NCI-H69 (cell line): ENCODE data around the gene CEP95.

Source experiments
- DNase-seq: peaks from one replicate; lab custom pipeline; 2025; lab: John Stamatoyannopoulos, UW

The CEP95 gene

GRCh38 chr17:64496786-64497564, 9.8 kb upstream of the CEP95 start, which contains the start of gene POLG2:
Gene POLG2, minus strand, starts transcription at chr17:64497054. Its CDS starts 86 bp downstream, at chr17:64496968.
- peak; percentile 97 for DNase-seq

GRCh38 chr17:64497565-64498035, 9.2 kb upstream of the CEP95 start:
- DNase-seq = peak; percentile 47

GRCh38 chr17:64498308-64499203, 8.2 kb upstream of the CEP95 start:
- DNase-seq = peak; percentile 14

- DNase-seq = no peak
Observed at GRCh38 chr17:64499805-64500486, 6.8 kb upstream of the CEP95 start.

GRCh38 chr17:64500487-64500859, 6.3 kb upstream of the CEP95 start:
- no peak for DNase-seq

- no peak for DNase-seq
Observed at GRCh38 chr17:64500862-64501765, 5.7 kb upstream of the CEP95 start.

GRCh38 chr17:64502021-64502420, 4.8 kb upstream of the CEP95 start:
- no peak for DNase-seq

GRCh38 chr17:64502809-64503208, 4.0 kb upstream of the CEP95 start:
- DNase-seq = no peak

GRCh38 chr17:64503341-64503740, 3.4 kb upstream of the CEP95 start:
- DNase-seq = no peak

GRCh38 chr17:64503821-64504768, 2.7 kb upstream of the CEP95 start:
- DNase-seq = no peak

- DNase-seq = no peak
Observed at GRCh38 chr17:64504769-64505339, 1.9 kb upstream of the CEP95 start.

GRCh38 chr17:64505340-64506200, 1.2 kb upstream of the CEP95 start:
- peak; percentile 93 for DNase-seq

- DNase-seq = peak; percentile 99
Observed at GRCh38 chr17:64506201-64506575, 589 bp upstream of the CEP95 start, which contains the start of gene DDX5. Gene DDX5, minus strand, starts transcription at chr17:64506289. Its CDS starts 170 bp downstream, at chr17:64506119.

GRCh38 chr17:64507413-64507782, 621 bp downstream of the CEP95 start:
- DNase-seq = peak; percentile 88

- no peak for DNase-seq
Observed at GRCh38 chr17:64508683-64509082, 1.9 kb downstream of the CEP95 start.

- no peak for DNase-seq
Observed at GRCh38 chr17:64509179-64509578, 2.4 kb downstream of the CEP95 start.

- no peak for DNase-seq
Observed at GRCh38 chr17:64515419-64515818, 8.6 kb downstream of the CEP95 start.

GRCh38 chr17:64515829-64516228, 9.1 kb downstream of the CEP95 start:
- no peak for DNase-seq

GRCh38 chr17:64519601-64520000, 12.8 kb downstream of the CEP95 start:
- no peak for DNase-seq
